NCI-H187 treated with DMSO at 0.1 percent for 48 hours (cell line): ENCODE data around the gene IER3IP1.
"Not testable (repeated sequence)": the region's sequence is repeated elsewhere in the genome, so short reads cannot be mapped to it uniquely, and the experiment has no call there.

Experiments used
- DNase-seq: peaks from one replicate; lab custom pipeline; 2025; lab: John Stamatoyannopoulos, UW

Gene IER3IP1

DNA sequence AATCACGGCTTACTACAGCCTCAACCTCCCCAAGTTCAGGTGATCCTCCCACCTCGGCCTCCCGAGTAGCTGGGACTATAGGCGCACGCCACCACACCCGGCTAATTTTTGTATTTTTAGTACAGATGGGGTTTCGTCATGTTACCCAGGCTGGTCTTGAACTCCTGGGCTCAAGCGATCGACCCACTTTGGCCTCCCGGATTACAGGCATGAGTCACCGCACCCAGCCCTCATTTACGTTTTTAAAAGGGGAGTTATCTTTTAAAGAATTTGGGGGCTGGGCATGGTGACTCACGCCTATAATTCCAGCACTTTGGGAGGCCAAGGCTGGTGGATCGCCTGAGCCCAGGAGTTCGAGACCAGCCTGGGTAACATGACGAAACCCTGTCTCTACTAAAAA lies 17.8 kb downstream of the IER3IP1 start:
- DNase-seq = not testable (repeated sequence)

DNA sequence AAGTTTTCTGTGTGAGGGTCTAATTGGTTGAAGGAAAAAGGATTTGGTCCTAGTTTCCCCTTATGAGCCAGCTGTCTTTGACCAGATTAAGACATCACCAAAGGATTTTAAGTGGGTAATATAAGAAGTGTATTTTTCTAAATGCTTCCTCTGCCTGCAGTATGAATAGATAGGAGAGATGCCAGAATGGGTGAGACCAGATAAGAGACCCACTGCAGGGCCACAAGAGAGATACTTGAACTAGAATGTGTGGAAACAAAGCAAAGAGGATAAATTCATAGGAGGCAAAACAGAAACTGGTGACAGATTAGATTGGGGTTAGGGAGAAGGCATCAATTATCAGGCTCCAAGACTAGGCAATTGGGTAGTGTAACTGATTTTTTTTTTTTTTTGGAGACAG lies 24.7 kb downstream of the IER3IP1 start:
- no peak for DNase-seq

DNA sequence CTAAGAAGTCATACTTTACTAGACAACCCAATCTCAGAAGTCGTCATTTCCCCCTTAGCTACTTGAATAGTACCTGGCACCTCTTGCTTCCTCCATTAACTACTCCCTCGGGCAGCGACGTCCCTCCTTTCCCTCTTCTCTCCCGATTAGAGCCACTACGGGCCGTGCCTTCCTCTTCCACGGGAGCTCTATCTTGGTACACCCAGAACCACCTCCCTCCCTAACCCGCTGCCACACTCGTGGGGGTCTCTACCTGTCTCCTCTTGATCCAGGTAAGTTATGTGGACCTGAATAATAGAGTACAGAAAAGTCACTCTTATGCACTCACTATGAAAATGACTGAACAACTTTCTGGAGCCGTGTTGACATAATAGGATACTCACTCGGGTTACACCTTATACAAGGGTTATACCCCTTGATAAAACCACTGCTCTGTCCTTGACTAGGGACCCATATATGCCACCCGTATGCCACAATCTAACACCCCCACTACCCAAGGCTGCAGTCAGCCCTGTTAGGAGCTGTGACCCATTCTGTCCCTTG lies 25.3 kb downstream of the IER3IP1 start:
- DNase-seq = no peak

DNA sequence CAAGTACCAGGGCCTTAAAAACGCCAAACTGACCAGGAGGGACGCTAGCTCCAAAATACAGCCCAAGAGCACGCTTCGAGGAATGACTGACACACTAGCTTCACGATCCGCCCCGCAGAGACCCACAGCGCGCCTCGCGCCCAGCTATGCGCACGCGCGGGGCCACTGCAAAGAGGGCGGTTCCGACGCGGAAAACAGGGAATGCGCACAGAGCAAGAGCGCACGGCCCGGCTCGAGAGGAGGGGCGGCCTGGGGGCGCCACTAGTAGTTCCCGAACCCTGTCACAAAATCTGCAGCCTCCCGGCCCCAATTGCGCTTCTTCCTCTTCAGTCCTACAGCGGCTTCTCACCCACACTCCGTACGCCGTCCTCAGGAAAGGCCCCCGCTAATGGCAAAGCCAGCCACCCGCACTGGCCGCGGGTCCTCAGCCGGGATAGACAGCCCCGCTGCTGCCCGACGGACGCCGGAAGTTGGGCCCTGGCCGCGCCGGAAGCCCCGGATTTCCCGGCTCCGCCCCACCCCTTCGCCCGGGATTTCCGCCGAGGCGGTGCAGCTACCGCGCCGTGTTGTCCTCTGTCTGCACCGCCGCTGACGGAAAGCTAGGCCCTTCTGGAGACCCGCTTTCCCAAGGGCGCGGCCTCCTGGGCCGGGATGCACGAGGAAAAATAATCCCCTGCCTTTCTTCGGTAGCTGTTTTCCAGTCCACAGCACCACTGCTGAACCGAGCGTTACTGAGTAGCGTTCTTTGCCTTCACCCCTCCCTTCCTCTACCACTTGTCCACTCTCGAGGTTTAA lies 25.9 kb downstream of the IER3IP1 start, which contains the start of gene HDHD2:
Gene HDHD2 (minus strand): TSS at position 472 of the 795 bp plus-strand sequence. CDS start 14,061 bp downstream, outside the sequence.
- no peak for DNase-seq

DNA sequence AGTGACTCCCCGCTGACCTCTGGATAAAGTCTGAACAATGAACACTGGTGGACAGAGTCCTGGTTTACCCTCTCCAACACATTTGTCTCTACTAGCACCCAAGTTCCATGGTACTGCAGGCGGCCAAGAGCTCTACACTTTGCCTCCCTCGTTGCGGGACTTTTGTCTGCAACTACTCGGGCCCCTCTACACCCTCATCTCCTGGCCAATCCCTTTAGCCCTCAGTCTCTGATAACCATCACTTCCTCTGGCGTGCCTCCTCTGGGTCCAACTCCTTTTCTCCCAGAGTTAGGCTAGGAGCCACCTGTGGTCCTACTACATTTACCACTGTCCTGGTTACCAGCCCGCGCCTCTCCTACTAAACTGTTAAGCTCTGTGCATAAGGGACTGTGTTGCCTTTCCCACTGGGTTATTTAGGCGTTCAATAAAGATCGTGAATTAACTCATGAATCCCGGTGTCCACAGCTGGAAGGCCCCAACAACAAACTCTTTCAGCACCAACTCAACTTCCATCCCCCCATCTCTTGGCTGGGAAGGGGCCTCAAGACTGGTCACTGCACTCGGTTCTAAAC lies 26.6 kb downstream of the IER3IP1 start:
- no peak for DNase-seq

DNA sequence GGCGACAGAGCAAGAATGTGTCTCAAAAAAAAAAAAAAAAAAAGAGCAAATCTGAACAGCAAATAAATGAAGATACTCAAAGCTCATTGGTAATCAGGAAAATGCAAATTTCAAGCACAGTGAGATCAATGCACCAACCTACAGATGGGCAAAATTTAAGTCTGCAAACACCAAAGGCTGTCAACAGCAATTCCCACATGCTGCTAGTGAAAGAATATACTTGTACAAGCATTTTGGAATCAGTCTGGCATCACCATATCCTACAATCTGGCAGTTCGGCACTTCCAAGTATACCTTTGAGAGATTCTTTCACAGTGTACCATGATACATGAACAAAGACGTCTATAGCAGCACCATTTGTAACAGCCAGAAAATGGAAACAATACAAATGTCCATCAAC lies 30.0 kb downstream of the IER3IP1 start:
- no peak for DNase-seq

DNA sequence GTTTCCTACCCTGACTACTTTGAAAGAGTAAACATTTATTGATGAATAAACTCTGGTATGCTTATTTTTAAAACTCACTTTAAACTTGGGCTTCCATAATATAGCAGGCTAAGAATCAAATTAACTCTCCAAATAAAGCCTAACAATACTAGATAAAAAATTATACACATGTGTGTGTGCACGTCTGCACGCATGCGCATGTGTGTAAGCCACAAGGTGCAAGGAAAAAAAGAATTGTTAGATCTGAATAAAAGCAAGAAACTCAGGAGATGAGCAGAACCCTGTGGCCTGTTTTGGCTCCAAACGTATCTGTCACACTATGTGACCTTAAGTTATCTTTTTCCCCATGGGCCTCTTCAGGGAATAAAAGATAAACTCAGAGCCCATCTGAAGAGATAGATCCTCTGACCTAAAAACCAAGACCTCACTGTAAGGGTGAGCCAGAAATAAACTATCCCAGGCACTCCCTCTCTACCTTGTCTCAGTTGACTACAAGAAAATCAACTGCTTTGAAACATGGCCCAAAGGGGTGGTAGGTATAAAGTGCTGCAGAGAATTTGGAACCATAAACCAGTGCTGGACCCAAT lies 32.2 kb downstream of the IER3IP1 start:
- no peak for DNase-seq

DNA sequence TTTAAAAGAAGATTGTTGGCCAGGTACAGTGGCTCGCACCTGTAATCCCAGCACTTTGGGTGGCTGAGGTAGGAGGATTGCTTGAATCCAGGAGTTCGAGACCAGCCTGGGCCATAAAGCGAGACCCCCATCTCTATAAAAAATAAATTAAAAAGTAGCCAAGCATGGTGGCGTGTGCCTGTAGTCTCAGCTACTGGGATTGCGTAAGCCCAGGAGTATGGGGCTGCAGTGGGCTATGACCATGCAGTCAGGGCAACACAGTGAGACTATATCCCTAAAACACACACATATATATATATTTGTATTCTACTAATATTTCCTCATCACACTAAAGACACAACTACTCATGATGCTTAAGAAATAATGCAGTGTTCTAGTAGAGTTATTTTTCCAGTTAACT lies 33.0 kb downstream of the IER3IP1 start:
- no peak for DNase-seq

DNA sequence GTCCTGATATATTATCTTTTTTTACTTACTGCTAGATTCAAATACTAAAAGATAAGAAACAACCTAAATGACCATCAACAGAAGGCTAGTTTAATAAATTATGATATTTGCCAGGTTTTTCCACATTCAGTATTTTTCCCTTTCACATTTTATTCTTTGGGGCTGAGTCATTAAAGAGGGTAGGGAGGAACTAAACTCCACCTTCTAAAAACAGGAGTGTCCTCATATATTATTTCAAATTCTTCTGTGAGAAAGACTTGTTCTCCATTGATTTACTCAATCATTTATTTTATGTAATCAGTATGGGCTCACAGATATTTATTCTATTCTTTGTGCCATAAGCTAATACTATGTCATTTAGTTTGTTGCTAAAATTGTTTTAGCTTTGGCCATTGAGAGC lies 34.9 kb downstream of the IER3IP1 start:
- no peak for DNase-seq

DNA sequence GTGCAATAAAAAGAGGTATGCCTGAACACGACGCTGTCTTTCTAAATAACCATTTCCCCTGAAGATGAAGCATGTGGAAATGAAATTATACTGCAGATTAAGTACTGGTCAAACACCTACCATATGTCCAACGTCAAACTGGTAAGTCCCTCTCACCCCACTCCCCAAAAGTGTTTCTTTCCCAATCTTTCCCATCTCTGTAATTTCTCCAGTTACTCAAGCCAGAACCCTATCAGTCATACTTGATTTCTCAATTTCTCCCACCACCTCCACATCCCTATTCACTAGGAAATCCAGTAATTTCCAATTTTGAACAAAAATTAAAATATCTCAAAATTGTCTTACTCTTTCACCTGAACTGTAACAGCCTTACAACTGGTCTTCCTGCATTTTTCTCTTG lies 55.0 kb downstream of the IER3IP1 start:
- no peak for DNase-seq

DNA sequence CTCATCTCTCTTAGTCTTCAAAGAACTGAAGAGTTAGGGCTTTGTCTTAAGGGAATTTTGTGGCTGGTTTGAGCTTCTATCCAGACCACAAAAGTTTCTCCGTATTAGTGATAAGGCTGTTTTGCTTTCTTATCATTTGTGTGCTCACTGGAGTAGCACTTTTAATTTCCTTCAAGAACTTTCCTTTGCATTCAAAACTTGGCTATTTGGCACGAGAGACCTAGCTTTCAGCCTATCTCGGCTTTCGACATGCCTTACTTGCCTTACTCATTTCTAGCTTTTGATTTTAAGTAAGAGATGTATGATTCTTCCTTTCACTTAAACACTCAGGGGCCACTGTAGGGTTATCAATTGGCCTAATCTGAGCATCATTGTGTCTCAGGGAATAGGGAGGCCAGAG lies 55.7 kb downstream of the IER3IP1 start:
- no peak for DNase-seq

DNA sequence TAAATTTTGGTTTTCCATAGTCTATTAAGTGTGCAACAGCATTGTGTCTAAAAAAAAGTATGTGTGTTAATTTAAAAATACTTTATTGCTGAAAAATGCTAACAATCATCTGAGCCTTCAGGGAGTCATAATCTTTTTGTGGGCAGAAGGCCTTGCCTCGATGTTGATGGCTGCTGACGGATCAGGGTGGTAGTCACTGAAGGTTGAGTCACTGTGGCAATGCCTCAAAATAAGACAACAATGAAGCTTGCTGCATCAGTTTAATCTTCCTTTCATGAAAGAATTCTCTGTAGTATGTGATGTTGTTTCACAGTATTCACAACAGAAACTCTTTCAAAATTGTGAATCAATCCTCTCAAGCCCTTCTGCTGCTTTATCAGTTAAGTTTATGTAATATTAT lies 57.2 kb downstream of the IER3IP1 start:
- no peak for DNase-seq

DNA sequence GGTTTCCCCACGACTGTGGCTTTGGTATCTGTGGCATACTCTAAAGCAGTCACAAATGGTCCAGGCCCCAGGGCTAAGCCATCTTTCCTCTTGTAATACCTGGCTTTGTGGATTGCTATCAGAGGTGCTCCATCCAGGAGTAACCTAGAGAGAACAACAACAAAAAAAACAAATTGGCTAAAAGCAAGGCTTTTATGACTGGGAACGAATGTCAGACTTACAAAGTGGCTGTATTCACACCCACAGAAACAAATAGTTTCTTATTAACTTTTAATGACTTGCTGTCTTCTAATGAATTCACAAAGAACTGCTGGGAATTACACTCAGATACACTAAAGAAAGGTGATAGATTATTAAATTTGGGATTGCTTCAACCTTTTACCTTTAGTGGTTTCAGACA lies 61.0 kb downstream of the IER3IP1 start:
- no peak for DNase-seq

DNA sequence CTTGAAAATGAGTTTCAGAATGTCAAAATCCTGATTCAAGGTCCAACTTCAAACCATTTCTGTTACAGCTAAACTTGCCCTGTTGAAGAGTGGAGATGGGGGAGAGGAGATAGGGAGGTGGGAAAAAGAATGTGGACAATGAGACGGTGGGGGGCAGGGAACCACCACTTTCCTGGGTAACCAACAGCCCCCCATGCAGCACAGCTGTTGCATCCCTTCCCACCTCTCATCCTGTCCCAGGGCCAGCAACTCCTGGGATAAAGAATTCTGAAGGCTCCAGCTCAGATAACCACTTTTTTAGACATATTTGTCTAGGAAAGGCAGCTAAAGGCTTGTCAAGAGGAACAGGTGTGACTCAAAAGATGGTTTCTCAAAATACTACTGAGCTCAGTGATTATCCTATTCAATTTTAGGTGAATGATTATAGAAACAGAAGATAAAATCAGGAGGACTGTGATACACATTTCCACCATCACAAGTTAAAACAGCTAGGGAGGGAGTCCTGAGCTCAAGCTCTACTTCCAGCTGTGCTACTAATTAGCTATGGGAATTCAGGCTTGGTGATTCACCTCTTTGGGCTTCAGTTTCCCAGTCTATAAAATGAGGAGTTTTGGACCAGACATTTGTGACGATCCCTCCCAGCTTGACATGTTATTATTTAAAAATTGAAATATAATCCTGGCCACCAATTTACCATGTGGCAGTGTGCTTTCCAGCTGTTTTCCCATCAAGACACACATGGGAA lies 62.2 kb downstream of the IER3IP1 start:
- no peak for DNase-seq

DNA sequence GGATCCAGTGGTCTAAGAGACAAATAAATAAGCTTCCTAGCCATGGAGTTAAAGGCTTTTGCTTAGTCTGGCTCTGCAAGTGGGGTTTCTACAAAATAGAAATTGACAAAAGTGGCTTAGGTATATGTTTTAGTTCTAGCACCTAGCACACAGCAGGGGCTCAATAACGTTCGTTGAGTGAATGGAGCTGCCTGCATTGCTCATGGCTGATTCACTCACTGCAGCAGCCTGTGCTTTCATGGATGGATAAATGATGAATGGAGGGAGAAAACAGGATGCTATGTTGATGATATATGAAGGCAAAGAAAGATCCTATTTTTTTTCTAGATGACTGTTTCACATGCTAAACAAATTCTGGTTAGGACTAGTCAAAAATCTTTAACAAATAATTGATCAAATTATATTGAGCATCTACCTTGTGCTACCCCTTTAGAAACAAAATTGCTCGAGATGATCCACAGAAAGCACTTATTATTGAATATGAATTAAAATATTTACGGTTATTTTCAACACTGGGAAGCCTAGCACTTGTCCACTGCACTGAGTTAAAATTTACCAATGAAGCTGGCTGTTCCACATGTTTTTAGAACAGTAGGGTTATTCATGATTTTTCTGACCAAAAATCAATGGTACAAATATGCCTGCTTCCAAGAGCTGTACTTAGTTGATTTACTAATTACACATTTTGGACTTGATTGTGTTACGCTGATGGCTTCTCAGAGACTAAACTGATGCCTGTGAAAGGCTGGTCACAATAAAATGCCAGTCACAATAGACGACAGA lies 65.5 kb downstream of the IER3IP1 start:
- no peak for DNase-seq

DNA sequence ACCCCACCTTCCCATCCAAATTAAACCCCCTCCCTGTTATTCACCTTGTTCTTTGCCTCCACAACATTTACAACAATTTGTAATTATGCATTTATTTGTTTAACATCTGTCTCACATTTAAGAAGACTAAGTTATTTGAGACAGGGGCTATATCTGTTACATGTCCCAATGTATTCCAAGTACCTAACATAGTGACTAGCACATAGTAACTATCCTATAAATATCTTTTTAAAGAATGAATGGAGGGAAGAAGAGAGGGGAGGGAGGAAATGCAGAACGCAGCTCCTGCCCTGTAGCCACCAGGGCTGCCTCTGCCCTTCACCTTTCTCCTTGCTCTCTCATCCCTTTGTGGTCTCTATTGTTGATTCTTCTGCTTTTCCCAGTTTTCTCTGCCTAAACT lies 66.4 kb downstream of the IER3IP1 start:
- no peak for DNase-seq

DNA sequence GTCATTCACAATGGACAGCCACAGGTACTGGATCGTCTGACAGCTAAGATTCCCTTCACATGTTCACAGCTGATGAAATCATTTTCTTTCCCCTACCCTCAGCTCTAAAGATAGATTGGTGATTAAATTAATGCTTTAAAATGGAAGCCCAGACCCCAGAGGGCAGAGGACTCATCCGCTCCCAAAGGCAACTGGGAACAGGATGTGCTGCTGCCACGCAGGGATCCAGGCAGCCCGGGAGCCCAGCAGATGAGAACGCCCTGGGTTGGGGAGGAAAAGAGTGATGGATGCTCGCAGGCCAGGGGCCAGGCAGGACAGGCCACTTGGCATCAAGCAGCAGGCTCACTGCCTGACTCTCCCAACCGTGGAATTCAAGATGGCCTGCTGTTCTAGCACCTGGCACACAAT lies 67.2 kb downstream of the IER3IP1 start:
- DNase-seq = no peak

DNA sequence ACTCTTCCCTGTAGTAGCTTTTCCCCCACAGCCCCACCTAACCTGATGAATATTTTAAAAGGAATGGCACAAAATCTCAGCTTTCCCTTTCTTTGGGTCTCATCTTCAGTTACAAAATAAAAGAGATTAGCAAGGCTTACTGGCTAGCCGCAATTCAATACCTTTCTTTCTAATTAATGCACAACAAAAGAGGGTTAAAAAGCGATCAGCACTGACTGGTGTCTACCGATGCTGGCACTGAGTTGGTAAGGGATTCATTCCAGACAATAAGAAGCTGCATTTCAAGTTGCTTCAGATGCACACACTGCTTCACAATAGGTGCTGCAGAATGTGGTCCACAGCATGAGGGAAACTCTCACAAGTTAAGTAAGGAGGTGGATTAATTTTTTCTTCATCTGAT lies 67.8 kb downstream of the IER3IP1 start:
- no peak for DNase-seq
